SKM-1 treated with dmso at 0.1 percent for 144 hours (cell line): Measurements from ENCODE around the gene HOMER3.
A peak's percentile ranks its signal among the peaks of the same experiment; 100 is the strongest.
"Not testable (repeated sequence)": the region's sequence is repeated elsewhere in the genome, so short reads cannot be mapped to it uniquely, and the experiment has no call there.

ENCODE experiments used
- DNase-seq: peaks from one replicate; lab custom pipeline; 2025; ENCODE audit not compliant: unreplicated experiment; lab: John Stamatoyannopoulos, UW

HOMER3 gene

DNA sequence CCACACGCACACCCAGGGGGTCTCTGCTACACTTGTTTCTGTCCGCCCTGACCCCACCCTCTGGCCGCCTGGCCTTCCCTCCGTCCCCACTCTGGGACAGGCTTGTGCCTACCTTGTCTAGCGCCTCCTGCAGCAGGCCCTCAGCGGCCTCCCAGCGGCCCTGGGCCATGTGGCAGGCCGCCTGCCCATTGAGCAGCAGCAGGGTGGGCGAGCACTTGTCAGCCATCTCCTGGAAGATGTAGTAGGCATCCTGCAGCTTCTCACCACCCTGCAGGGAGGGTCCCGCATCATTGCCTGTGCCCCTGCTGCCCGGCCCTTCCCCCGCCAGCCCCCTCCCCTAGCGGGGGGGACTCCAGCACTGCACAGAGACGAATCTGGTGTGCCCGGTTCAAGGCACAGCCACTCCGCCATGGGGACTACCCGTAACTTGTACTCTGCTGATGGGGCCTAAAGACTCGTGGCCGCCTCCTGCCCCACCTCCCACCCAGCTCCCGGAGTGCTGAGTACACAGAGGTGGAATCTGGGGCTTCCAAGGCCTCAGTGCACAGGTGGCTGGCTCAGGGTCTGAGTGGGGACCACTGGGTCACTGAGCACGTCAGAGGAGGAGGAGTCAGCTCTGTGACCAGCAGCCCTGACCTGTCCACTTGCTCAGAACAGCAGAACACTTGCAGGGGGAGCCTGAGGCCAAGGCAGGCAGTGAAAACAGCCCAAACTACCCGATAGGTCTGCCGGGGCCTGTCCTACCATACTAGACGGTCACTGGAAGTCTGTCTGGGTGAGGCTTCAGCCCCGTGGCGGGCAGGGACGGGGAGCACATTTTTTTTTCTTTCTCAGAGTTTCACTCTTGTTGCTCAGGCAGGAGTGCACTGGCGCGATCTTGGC is 37.6 kb downstream of the HOMER3 start:
- DNase-seq = no peak

DNA sequence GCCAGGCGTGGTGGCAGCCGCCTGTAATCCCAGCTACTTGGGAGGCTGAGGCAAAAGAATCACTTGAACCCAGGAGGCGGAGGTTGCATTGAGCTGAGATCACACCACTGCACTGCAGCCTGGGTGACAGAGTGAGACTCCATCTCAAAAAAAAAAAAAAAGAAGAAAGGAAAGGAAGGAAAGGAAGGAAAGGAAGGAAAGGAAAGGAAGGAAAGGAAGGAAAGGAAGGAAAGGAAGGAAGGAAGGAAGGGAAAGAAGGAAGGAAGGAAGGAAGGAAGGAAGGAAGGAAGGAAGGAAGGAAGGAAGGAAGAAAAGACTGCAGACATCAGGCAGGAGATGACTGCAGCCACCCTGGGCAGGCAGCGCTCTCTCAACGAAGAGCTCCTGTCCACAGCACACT is 38.5 kb downstream of the HOMER3 start:
- DNase-seq = not testable (repeated sequence)

DNA sequence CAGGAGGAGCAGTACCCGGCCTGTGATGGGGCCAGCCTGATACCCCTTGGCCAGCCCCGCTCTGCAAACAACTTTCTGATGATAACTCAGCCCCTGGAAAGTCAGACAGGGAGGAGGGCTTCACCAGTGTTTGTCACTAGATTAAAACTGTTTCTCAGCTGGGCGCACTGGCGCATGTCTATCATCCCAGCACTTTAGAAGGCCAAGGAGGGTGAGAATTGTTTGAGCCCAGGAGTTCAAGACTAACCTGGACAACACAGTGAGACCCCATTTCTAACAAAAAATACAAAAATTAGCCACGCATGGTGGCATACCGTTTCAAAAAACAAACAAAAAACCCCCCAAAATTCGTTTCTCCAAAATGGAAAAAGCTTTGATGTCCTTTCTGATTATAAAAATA is 39.5 kb downstream of the HOMER3 start:
- no peak for DNase-seq

DNA sequence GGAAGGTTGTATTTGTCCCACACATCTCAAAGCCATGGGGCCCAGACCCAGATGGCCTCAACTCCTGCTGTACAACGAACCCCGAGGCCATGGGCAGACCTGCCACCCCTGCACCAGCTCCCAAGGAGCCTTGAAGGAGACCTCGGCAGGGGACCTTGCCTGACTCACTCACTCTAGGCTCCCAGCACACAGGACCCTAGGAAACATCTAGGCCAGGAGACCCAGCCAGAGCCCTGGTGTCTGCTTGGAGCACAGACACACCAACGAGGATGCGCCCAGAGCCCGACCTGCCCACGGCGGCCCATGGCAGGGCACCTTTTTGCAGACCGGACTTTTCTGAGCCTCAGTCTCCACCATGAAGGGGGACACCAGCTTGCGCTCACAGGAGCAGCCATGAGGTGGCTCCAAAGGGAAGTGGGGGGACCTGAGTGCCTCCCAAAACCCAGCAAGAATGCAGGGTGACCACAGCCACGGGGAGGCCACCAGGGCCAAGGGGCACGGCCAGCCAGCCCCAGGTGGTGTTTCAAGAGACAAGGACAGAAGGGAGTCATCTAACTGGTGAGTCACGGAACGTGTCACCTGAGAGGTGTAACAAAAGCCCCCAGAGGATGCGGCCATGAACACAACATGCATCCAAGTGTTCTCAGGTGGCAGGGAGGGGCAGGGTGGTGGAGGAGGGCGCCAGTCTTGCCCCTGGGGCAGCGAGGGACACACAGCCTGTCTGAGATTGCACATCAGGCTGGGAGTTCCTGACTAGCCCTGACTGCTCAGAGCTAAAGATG is 40.1 kb downstream of the HOMER3 start:
- no peak for DNase-seq

DNA sequence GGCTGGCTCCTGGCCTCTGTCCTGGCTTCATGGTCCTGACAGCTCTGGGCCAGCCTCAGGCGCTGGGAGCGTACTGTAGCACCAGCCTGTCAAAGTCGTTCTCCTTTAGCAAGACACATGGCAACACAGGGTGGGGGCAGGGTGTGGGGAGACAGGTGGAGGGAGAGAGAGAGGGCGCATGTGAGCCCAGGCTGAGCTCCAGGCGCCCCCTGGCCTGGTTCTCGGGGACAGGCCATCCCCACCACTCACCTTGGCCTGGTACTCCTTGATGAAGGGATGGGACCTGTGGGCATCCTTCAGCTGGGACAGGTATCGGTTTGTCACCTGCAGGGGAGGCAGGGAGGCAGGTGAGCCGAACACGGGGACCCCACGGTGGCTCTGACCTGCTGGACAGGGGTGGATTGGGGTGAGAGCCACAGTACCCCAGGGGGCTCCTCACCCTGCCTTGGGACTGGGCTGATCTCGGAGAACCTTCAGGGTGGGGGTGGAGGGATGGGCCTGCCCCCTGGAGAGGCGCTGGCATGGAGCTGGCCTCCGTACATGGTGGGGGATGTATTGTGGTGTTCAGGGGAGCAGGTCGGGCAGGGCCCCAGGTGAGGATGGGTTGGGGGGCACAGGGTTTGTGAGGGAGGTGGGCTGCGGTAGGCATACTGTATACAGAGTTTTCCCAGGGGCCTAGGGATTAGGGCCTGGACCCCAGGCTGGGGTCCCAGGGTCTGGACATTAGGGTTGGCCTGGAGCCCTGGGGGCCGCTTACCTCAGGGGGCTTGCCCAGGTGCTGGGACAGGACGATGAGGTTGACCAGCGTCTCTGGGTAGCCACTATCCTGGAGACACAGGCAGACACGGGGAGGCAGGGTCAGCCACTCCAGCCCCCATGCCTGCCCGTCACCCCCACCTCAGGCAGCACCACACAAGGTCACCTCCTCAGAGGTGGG is 41.1 kb downstream of the HOMER3 start:
- DNase-seq = no peak

DNA sequence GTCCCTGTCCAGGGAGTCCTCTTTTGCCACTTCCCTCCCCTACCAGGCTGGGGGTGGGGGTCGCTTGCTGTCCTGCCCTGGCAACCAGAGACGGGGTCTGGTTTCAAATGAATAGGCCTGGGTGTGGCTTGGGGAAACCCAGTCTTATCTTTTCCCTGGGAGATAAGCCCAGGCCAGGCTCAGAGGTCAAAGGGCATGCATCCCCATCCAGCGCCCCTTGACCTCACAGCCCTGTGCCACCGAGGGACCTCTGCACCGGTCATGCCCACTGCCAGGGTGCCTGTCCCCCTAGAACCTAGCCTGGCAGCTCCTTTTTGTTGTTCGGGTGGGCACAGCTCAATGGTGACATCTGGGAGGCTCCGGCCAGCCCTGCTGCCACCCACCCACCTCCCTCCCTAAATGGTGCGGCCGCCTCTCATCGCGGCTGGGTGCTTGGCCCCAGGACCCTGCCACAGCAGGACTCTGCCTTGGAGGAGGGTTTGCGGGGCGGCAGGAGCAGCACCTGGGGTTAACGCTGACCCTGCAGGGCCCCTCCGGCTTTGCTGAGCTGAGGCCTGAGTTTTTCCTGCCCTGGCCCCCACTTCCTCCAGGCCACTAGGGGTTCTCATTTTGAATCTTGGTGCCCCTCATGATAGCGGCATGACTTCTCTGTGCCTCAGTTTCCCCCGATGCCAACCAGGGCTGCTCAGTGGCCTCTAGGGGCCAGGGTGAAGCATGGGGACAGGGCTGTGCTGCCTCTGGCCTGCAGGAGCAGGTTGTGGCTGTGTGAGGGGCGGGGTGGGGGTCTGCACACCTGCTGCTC is 42.2 kb downstream of the HOMER3 start:
- no peak for DNase-seq

DNA sequence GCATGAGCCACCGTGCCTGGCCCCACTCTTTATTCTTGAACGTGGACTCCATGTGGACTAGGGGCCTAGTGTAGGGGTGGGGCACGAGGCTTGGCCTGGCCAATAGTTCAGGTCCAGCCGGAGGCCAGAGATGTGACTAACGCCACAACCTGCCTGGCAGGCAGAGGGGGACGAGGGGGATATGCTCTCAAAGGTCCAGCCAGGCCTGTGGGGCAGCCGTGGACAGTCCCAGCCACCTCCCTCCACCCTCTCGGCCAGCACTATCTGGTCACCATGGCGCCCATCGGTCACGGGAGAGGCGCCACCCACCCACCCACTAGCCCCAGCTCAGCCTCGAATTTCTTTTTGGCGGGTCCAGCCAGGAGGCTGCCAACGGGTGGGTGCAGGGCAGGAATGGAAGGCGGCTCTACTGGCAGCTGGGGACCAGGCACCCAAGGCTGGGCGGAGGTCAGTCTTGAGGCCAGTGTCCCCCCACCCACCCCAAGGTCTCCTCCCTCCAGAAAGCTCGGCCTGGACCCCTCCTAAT is 42.9 kb downstream of the HOMER3 start:
- no peak for DNase-seq

DNA sequence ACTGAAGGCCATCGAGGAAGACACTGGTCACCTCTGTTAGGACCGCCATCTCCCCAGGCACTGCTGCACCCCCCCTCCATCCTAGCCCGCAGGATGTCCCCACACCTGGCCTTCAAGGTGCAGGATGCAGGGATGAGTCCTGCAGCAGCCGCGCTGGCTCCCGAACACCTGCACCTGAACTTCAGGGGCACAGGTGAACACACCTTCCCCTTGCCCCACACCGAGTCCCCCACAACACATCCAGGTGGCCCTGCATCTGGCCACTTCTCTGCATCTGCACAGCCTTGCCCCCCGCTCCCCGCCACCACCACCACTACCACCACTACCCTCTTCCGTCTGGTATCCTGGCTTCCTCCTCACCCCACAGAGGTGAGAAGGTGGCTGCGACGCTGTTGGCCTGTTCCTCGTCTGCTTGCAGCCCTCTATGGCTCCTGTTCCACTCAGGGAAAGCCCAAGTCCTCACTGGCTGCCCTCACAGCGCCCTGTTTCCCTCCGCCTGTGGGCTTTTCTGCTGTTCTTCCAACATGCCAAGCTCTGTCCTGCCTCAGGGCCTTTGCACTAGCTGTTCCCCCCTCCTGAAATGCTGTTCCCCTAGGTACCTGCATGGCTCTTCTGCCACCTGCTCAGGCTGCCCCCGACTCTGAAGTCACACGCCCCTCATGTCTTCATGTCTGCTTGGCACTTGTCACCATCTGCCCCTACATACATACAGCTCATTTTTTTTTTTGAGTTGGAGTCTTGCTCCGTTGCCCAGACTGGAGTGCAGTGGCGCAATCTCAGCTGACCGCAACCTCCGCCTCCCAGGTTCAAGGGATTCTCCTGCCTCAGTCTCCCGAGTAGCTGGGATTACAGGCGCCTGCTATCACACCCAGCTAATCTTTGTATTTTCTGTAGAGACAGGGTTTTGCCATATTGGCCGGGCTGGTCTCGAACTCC is 43.7 kb downstream of the HOMER3 start:
- no peak for DNase-seq

DNA sequence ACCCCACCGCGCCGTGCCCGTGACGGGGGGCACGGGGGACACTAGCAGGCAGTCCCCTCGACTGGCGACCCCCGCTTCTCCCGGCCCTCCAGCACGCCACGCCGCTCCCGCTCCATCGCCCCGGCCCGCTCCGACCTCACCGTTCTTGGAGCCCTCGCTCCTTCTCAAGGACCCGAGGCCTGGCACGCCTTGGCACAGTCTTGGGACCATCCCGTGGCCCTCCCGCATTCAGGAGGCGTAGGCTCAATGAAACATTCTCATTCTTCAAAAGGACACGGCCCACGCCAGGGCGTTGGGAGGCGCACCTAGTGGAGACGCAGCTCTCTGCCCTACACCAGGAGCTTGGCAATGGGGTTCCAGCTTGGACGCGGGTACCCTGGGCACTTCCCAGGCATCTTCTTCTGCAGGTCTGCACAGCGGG is 44.6 kb downstream of the HOMER3 start:
- DNase-seq = no peak

DNA sequence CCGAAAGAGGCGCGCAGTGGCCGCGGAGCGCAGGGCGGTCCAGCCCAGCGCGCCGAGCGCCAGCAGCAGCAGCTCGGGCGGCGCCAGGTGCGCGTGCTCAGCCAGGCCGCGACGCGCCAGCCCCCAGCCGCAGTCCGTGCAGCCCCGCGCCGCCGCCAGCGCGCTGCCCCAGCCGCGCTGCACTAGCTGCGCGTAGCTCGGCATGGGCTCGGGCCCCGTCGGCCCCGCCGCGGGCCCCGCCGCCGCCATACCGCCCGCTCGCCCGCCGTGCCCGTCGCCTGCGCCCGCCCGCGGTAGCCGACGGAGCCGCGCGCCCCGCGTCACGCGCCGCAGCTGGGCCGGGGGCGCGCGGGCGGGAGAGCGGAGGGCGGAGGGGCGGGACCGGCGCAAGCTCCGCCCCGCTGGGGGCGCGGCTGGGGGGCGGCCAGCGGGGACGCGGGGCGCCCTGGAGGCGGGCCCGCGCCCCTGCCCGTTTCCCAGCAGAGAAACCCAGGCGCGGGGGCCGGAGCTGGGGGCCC is 45.1 kb downstream of the HOMER3 start, which contains the start of gene CERS1:
Gene CERS1, minus strand, starts transcription at position 335 of the 518 bp plus-strand sequence. Its CDS starts 86 bp downstream, at position 249.
- no peak for DNase-seq

DNA sequence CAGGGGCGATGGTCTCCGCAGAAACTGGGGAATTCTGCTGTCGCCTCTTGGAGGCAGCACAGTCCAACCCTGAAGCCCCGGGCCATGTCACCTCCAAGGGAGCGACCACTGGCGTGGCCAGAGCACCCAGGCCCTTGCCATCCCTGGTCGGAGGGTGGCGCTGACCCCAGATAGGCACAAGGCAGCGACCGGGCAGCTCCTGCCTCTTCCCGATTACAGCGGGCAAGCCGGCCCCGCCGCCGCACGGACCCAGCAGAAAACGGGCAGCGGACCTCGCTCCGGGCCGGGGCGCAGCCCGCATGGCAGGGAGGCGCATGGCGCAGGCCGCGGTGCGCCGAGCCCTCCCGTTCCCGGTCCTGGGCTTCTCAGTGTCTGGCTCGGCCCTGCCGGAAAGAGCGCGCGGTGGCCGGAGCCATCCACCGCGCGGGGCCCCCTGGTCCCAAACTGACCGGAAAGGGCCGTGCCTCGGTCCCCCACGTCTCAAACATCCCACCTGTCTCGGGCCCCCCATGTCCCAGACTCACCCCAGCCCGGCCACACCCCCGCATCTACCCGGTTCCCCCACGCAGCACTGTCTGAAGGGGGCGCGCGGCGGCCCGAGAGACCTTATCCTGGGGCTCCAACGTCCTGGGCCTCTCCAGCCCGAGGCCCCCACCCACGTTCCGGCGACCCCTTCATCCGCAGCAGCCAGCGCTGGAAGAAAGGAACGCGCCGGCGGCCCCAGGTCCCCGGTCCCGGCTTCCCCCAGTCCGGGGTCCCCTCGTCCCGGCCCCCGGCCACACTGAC is 45.8 kb downstream of the HOMER3 start:
- DNase-seq = peak; percentile 32

DNA sequence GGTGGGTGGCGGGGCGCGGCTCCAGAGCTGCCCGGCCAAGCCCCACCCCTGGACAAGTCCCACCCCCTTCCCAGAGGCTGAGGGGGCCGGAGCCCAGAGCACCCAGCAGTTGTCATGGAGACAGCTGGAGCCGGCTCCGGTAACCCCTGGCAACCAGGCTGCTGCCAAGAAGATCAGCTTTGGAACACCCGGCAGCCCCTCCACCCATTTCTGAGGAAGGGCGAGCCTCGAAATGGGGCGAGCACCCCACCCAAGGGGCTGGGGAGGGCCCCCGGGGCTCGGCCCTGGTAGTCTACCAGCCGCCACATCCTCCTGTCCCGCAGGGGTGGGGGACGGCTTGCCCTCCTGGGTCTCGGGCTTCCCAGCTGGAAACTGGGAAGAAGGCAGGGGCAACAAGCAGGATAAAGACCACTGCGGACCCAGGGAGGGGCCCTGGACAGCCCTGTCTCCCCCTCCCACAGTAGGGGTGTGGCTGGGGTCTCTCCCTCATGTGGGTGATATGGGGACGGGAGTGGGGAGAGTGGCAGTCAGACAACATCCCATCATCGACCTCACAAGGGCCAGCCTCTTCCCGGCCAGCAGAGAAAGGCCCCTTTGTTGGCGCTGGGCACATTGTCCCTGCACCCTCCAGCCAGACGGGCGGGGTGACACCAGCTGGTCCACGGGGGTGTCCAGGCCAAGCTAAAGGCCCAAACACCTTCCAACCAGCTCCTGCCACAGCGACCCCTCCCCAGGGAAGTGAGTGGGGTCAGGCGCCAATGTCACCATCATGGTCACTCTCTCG is 46.6 kb downstream of the HOMER3 start:
- DNase-seq = no peak

DNA sequence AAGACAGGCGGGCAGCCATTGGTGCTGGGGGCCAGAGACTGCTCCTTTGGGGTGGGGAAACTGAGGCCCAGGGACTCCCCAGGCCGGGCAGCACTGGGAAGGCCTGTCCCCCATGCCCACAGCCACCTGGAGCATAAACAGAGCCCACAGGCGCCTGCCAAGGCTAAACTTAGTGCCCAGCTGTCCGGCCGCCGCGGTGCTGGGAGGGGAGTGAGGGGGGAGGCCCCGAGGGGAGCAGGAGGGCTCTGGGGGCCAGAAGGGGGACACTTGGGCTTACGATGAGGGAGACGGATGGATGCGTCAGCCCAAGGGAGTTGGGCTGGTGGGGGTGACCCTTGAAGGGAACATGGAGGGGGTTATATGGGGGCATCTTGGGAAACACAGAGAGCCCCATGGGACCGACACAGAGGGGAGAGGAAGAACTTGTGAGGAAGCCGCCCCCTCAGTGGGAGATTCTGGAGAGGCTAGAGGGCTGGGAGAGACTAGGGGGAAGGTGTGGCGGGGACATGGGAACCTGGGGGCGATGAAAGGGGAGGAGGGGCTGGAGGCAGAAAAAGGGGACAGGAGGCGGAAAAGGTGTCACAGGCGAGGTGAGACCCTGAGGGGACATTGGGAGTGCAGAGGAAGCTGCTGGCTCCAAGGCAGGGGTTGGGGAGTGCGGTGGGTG is 47.3 kb downstream of the HOMER3 start:
- no peak for DNase-seq

DNA sequence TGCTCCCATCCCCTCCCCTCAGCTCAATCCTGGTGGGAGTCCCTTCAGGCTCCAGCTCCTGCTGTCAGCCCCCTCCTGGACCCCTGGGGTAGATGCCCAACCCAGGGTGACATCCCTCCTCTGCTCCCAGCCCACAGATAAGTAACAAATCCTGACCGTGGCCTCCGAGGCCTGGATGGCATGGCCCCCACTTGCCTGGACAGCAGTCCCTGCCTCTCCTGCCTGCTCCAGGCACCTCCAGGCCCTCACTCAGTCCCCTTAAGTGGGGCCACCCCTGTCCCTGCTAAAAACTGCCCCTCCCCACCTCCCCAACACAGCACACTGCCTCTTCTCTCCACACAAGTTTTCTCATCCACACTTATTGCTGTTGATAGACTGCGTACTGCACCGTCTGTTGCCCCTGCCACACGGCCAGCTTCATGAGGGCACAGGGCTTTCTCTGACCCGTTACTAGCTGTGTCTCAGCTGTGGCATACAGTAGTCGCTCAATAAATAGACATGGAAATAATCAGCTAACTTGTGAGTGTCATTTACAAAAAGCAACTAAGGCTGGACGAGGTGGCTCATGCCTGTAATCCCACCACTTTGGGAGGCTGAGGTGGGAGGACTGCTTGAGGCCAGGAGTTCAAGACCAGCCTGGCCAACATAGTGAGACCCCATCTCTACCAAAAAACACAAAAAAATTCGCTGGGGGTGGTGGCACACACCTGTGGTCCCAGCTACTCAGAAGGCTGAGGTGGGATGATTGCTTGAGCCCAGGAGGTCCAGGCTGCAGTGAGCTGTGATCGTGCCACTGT is 50.9 kb downstream of the HOMER3 start:
- DNase-seq = no peak

DNA sequence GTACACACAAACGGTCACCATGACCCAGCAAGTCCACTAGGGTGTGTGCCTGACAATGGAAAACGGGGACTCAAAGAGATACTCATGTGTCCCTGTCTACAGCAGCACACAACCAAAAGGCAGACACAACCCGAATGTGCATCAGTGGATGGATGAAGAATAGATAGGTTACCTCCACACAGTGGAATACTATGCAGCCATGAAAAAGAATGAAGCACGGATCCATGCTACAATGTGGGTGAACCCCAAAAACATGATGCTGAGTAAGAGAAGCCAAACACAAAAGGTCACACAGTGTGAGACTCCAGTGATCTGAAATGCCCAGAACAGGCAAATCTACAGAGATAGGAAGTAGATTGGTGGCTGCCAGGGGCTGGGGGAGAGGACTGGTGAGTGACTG is 54.0 kb downstream of the HOMER3 start:
- no peak for DNase-seq
